Retinal pigment epithelial cell (primary cell): ENCODE data around the gene LIM2.
A peak's percentile ranks its signal among the peaks of the same experiment; 100 is the strongest.
"Not testable (repeated sequence)": the region's sequence is repeated elsewhere in the genome, so short reads cannot be mapped to it uniquely, and the experiment has no call there.

Experiments used
- DNase-seq: peaks from one replicate; pipeline ENCODE4 v3.0.0-alpha.2; 2010; ENCODE audit warnings: low read depth
- H3K4me3 ChIP-seq: 2 replicates; pipeline ENCODE4 v1.5.1; 2011; ENCODE audit warnings: mild to moderate bottlenecking, low read length, control low read depth, moderate library complexity
- TF ChIP-seq, protein P1 (sequence below): conservative IDR thresholded peaks from 2 replicates; pipeline ENCODE4 v1.5.1; 2011; ENCODE audit warnings: low read depth, low read length, control low read depth, inconsistent platforms

The LIM2 gene

DNA sequence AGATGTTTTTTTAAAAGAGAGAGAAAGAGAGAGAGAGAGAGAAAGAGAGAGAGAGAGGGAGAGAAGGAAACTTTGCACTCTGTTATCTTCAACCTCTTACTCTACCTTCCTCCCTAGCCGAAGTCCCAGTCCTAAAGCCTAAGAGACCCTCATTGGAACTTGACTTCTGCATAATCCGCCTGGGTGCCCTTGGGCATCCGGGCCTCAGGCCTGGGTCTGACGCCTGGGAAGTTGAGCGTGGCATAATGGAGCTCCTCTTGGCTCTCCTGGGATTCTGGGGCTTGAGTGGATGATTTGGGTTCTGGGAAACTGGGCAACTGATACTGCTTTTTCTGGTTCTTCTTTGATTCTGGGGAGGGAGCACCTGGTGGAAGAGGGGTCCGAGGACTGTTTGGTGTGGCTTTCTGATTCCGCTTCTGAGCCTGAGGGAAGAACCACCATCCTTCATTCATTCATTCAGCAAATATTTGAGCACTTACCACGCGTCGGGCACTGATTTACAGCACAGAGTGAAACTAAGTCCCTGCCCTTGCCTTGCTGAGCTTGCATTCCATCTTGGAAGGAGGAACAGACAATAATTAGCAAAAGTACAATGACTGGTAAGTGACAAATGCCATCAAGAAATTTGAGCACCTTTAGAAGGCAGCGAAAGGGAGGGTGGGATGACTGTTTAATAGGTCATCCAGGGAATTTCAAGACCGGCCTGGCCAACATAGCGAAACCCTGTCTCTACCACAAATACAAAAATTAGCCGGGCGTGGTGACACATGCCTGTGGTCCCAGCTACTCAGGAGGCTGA lies 23.4 kb upstream of the LIM2 start:
- DNase-seq: no peak
- H3K4me3 ChIP-seq: no peak overlapping the region
- TF ChIP-seq, protein P1, sequence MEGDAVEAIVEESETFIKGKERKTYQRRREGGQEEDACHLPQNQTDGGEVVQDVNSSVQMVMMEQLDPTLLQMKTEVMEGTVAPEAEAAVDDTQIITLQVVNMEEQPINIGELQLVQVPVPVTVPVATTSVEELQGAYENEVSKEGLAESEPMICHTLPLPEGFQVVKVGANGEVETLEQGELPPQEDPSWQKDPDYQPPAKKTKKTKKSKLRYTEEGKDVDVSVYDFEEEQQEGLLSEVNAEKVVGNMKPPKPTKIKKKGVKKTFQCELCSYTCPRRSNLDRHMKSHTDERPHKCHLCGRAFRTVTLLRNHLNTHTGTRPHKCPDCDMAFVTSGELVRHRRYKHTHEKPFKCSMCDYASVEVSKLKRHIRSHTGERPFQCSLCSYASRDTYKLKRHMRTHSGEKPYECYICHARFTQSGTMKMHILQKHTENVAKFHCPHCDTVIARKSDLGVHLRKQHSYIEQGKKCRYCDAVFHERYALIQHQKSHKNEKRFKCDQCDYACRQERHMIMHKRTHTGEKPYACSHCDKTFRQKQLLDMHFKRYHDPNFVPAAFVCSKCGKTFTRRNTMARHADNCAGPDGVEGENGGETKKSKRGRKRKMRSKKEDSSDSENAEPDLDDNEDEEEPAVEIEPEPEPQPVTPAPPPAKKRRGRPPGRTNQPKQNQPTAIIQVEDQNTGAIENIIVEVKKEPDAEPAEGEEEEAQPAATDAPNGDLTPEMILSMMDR: no peak

DNA sequence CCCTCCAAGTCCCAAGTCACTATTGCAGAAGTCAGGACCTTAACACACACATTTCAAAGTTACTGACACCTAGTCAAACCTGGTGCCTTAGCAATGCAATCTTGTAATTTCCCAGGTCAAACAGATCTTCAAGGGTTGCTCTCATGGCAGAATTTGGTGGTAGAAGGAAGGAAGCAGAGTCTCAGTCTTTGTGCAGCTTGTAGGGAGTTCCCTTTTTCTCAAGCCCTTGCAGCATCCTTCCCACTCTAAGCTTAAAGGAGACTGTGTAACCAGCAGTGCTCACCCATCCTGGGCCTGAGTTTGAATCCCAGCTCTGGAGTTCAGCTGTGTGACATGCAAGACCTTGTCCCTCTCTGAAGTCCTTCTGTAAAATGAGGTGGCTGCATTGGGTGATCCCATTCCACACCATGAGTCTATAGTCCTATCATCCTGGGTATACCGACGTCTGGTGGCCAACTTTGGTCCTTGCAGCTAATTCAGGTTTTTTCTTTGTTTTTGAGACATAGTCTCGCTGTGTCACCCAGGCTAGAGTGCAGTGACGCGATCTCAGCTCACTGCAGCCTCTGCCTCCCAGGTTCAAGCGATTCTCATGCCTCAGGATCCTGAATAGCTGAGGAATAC lies 19.8 kb upstream of the LIM2 start:
- H3K4me3 ChIP-seq: no peak overlapping the region
- TF ChIP-seq, protein P1: peak; percentile 53
- no peak for DNase-seq

DNA sequence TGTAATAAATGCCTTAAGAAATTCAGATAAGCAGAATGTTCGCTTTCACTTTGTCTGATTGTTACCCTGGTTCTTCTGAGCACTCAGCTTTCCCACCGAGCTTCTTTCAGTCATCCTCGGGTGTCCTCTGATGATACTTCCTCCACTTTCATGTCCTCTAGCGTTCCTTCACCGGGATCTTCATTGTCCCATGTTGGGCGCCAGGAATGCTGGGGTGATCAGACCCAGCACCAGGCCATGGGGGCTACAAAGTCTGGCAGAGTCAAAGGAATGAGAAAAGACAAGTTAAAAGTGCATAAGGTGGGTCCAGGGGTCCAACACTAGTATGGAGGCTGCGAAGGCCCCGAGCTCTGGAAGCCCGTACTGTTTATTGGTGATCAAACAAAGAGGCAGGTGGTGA lies 14.3 kb upstream of the LIM2 start:
- no peak overlapping the region for H3K4me3 ChIP-seq
- TF ChIP-seq, protein P1: no peak
- DNase-seq: no peak

DNA sequence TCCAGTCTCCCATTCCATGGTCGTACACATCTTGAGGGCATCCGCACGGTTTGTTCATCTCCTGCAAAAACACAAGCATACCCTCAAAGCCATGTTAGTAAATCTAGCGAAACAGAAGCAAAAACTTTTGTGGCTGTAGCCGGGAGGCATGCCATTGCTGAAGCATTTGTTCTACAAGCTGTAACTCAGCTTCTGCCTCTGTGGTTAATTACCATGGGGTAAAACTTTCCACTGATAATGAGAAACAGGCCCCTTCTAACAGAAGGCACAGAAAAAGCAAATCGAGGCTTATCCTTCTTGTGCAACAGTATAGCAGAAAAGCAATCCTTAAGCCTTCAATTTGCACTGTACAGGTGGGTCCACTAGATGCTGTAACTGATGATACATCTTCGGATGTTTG lies 12.2 kb upstream of the LIM2 start:
- DNase-seq, H3K4me3 ChIP-seq: not testable (repeated sequence)

DNA sequence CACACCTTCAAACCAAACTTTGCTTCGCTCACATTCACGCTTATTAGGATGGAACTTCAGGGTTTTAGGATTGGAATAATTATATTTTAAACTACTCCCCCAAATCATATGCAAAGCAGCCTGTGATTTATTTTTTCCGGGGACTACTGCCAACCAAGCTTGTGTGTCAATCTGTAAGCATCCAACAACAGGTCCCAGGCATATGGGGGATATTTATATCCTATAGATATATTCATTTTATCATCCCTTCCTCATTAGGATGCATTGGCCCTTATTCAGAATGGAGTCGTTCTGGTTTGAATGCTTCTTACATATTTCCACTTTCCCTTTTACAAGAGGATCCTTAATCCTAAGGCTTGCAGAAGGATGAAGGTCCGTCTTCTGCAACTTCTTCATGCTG lies 11.5 kb upstream of the LIM2 start:
- TF ChIP-seq, protein P1: no peak
- DNase-seq: no peak
- no peak overlapping the region for H3K4me3 ChIP-seq

DNA sequence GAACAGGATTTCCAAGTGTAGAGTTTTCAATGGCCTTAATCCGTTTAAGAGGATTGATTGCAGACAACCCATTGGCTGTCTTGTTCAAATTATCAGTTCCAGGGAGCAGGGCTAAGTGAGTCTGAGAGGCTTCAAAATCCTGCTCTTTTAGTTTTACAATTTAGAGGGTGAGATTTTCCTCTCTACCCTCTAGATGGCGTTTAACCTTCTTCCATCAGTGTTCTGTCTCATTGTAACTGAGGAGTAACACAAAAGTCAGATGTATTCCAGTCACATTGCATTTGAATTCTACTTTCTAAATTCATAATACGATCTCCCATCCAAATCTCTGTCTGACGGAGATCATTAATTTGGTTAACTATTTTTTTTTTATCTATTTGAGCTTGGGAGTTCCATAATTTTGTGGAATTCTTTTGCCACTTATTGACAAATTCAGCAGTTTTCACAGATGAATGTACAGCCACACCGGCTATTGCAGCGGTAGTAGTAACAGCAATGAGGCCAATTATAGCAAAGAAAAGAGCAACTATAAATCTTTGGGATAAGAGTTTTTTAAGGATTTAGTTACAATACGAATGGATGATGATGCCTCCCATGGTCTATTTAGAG lies 10.4 kb upstream of the LIM2 start:
- DNase-seq: no peak
- no peak overlapping the region for H3K4me3 ChIP-seq
- TF ChIP-seq, protein P1: peak; percentile 66

DNA sequence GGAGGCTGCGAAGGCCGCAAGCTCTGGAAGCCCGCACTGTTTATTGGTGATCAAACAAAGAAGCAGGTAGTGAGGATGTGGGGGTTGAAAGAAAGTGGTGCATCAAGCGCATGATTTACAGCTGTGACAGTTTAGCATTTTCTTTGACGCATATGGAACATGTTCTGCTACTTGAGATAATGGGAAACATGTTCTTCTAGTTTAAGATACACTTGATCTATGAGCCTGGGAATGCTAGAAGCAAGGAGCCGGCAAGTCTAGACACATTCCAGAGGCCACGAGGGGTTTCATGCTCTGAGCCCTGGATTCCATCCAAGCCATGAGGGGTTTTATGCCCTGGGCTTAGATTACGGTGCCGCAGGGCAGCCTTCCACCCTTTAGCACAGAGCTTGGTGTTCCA lies 9.7 kb upstream of the LIM2 start:
- H3K4me3 ChIP-seq, DNase-seq: not testable (repeated sequence)

DNA sequence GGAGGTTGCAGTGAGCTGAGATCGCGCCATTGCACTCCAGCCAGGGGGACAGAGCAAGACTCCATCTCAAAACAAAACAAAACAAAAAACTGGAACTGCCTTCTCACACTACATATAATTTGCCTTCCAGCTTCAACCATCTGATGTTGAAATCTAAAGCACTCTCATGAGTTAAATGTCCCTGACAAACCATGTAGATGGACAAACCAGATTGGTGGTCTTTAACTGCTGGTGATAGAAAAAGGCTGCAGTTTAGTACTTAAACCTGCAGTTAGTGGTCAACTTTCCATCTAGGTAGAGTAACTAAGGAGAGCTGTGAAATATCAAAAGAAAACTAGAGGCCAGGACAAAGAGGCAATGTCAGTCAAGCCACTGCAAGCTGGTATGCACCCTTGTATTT lies 8.4 kb upstream of the LIM2 start:
- no peak overlapping the region for H3K4me3 ChIP-seq
- TF ChIP-seq, protein P1: no peak
- DNase-seq: no peak
